ENCODE results near the gene SLC39A3.

SLC39A3 gene

GRCh38 chr19:2739602-2740313 is at the start of gene SLC39A3:
Gene SLC39A3, minus strand, starts transcription at chr19:2740017. Its CDS starts 2,760 bp downstream, at chr19:2737257.
- peak; percentile 97 for DNase-seq (ENCODE audit: low read depth)

GRCh38 chr19:2788237-2788636 is 48.4 kb upstream of the SLC39A3 start:
- no peak for DNase-seq (ENCODE audit: low read depth)

GRCh38 chr19:2787115-2787514 is 47.3 kb upstream of the SLC39A3 start:
- no peak for DNase-seq (ENCODE audit: low read depth)

- DNase-seq (ENCODE audit: low read depth), result peak; percentile 97
Observed at GRCh38 chr19:2785244-2785997, 45.6 kb upstream of the SLC39A3 start, which contains the start of gene THOP1. Gene THOP1, plus strand, starts transcription at chr19:2785503. Its CDS starts 160 bp downstream, at chr19:2785663.

- DNase-seq (ENCODE audit: low read depth), result no peak
Observed at GRCh38 chr19:2783781-2784145, 43.9 kb upstream of the SLC39A3 start.

GRCh38 chr19:2782936-2783780 is 43.3 kb upstream of the SLC39A3 start, which contains the start of gene SGTA:
Gene SGTA, minus strand, starts transcription at chr19:2783273. Its CDS starts 14,205 bp downstream, at chr19:2769068.
- DNase-seq (ENCODE audit: low read depth), result peak; percentile 87

DNA sequence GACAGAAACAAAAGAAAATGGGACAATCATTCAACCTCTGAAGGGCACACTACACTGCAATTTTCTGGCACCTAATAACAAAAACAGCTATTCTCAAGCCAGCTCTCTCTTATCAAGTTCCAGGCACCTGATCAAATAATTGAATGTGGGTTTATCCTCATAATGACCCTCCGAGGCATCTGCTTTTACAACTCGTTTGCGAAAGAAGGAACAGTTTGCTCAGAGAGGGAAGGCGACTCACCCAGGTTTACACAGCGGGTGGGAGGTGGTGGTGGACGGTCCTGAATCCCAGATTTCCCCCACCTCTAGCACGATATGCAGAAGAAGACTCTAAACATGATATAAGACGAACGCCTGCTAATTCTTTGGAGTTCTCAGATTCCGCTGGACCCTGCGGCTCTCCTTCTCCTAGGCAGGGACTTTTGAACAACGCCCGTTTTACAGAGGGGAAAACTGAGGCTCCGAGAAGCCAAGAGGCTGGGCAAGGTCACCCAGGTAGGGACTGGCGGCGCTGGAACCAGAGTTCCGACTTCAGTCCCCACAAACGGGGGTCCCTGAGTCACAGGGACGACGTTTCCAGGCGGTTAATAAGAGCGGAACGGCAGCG is 42.6 kb upstream of the SLC39A3 start:
- no peak for DNase-seq (ENCODE audit: low read depth)

GRCh38 chr19:2780284-2780683 is 40.5 kb upstream of the SLC39A3 start:
- no peak for DNase-seq (ENCODE audit: low read depth)

GRCh38 chr19:2779121-2779740 is 39.4 kb upstream of the SLC39A3 start:
- DNase-seq (ENCODE audit: low read depth), result no peak

- DNase-seq (ENCODE audit: low read depth), result no peak
Observed at GRCh38 chr19:2777952-2778683, 38.3 kb upstream of the SLC39A3 start.

DNA sequence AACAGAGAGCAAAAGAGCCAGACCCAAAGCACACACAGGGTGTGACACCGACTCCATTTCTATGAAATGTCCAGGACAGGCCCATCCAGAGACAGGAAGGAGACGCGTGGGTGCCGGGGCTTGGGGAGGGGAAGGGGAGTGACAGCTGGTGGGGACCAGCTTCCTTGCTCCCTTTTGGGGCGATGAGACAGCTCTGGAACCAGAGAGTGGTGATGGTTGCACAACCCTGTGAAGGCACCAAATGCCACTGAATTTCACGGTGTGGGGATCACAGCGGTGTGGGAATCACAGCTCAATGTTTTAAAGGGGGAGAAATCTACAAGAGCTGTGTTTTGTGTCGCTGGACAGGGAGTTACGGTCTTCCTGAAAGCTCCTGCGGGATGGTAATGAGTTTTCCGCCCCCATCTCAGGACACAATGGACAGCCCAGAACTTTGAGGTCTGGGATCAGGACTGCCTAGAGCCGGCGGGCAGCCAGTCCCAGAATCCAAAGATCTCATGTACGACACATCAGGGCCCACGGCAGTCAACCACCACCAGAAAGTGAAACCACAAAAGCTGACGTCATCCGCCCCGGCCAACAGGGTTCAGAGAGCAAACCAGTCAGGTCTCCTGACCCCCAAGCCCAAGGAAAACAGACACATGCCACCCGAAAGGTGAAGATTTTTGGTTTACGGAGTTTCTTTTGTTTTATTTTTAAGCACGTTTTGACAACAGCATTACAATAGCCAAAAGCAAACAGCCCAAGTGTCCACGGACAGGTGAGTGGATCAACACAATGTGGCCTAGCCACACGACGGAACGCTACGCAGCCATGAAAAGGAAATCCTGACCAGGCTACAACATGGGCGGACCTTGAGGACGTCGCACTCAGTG is 36.0 kb upstream of the SLC39A3 start:
- DNase-seq (ENCODE audit: low read depth), result no peak

GRCh38 chr19:2774953-2775555 is 35.2 kb upstream of the SLC39A3 start:
- no peak for DNase-seq (ENCODE audit: low read depth)

DNA sequence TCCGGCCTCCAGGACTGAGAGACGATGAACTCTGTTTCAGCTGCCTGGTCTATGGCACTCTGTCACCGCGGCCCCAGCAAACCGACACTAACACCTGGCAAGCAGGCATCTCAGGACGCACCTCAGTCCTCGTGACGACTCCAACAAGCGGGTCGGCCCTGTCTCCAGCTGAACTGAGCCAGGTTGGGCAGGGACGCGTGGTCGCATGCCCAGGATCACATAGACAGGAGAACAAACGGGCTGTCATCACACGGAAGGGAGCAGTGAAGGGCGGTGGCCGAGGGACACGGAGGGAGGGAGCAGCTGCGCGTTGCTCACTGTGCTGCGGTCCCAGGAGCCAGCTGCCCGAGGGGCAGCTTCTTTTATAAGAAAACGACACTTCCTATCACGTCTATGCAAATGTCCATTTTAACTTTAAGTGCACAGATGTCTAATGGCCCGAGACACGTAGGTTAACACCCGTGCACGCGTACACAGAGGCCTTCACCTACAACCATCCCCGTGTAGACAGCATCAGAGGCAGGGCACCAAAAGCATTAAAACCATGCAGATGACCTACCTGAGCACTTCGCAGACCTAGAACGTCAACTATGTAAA is 34.4 kb upstream of the SLC39A3 start:
- DNase-seq (ENCODE audit: low read depth), result no peak

- no peak for DNase-seq (ENCODE audit: low read depth)
Observed at GRCh38 chr19:2771786-2772674, 32.2 kb upstream of the SLC39A3 start.

DNA sequence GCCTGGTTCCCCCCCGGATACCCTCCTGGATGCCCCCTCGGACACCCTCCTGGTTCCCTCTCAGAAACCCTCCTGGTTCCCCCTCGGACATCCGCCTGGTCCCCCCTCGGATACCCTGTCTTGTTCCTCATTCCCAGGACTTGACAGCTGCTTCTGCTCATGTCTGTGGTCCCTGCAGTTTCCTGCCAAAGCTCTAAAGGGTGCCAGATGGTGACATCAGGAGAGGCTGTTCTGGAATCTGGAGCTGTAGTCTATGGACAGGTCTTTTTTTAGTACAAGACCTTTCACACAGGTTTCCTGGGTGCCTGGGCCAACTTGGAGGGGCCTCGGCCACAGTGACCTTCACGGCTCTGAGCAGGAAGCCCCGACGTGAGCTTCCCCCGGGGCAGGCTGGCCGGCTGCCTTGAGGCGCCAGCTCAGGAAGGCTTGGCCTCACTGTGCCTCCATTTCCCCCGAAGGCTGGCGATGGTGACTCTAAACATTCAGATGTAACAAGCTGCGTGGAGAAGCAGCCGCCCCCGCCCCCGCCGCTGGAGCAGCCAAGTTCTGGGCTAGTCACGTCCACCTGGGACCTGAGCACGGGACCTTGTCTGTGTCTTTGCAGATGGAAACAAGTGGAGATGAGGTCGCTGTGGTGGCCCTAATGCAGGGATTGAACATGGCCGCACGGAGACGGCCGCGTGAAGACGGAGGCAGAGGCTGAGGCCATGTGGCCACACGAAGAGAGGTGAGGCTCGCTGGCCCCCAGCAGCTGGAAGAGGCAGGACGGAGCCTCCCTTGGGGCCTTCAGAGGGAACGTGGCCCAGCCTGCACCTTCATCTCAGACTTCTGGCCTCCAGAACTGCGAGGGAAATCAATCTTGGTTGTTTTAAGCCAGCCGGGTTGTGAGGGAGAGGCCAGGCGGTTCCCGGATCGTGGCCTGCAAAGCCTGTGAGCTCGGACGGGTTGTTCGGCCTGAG is 30.5 kb upstream of the SLC39A3 start:
- no peak for DNase-seq (ENCODE audit: low read depth)

DNA sequence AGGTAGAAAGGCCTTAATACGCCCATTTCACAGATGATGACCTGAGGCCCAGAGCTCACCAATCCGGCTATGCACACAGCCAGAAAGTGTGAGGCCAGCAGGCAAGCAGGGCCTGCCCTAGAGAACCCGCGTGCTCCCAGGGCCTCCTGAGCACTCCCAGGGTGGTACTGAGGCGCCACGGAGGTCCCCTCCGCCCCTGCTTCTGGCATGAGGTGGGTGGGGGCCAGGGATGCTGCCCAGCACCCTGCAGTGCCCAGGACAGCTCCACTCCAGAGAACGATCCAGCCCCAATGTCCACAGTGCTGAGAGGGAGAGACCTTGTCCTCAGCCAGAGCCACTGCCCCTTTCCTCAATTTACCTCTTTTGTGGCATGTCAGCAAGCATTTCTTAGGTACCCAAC is 29.4 kb upstream of the SLC39A3 start:
- DNase-seq (ENCODE audit: low read depth), result no peak

Measured in stimulated activated CD8-positive, alpha-beta memory T cell treated with anti-CD3 and anti-CD28 coated beads, Interleukin-15, amount 100 ng/mL, for 24 hours (primary cell).